ENCODE measurements around the gene KCNG4.

The KCNG4 gene

GRCh38 chr16:84196727-84197394, 43.0 kb downstream of the KCNG4 start:
- no peak overlapping the region for H3K4me3 ChIP-seq (replicated peaks; ENCODE audit: low read depth, low read length)
- no peak for TF ChIP-seq CTCF (IDR thresholded peaks at IDR 0.05; ENCODE audit: low read depth, low read length, missing control alignments)
- no peak for DNase-seq (ENCODE audit: extremely low read depth, low read depth)

GRCh38 chr16:84196101-84196500, 43.7 kb downstream of the KCNG4 start:
- DNase-seq (ENCODE audit: extremely low read depth, low read depth): no peak
- no peak overlapping the region for H3K4me3 ChIP-seq (replicated peaks; ENCODE audit: low read depth, low read length)
- no peak for TF ChIP-seq CTCF (IDR thresholded peaks at IDR 0.05; ENCODE audit: low read depth, low read length, missing control alignments)

GRCh38 chr16:84195201-84196093, 44.4 kb downstream of the KCNG4 start:
- no peak for TF ChIP-seq CTCF (IDR thresholded peaks at IDR 0.05; ENCODE audit: low read depth, low read length, missing control alignments)
- no peak overlapping the region for H3K4me3 ChIP-seq (replicated peaks; ENCODE audit: low read depth, low read length)
- DNase-seq (ENCODE audit: extremely low read depth, low read depth): no peak

GRCh38 chr16:84194470-84195200, 45.2 kb downstream of the KCNG4 start:
- TF ChIP-seq CTCF (IDR thresholded peaks at IDR 0.05; ENCODE audit: low read depth, low read length, missing control alignments): no peak
- no peak for DNase-seq (ENCODE audit: extremely low read depth, low read depth)
- H3K4me3 ChIP-seq (replicated peaks; ENCODE audit: low read depth, low read length): no peak overlapping the region

GRCh38 chr16:84194018-84194417, 45.8 kb downstream of the KCNG4 start:
- no peak for TF ChIP-seq CTCF (IDR thresholded peaks at IDR 0.05; ENCODE audit: low read depth, low read length, missing control alignments)
- no peak for DNase-seq (ENCODE audit: extremely low read depth, low read depth)
- H3K4me3 ChIP-seq (replicated peaks; ENCODE audit: low read depth, low read length): no peak overlapping the region

- no peak for TF ChIP-seq CTCF (IDR thresholded peaks at IDR 0.05; ENCODE audit: low read depth, low read length, missing control alignments)
- no peak overlapping the region for H3K4me3 ChIP-seq (replicated peaks; ENCODE audit: low read depth, low read length)
- DNase-seq (ENCODE audit: extremely low read depth, low read depth): no peak
These were observed 46.3 kb downstream of the KCNG4 start for GRCh38 chr16:84193480-84193879.

Data from HFF-Myc (cell line).